Stimulated activated CD8-positive, alpha-beta memory T cell treated with anti-CD3 and anti-CD28 coated beads, Interleukin-12 subunit alpha, Interleukin-12 subunit beta, amount 100 ng/mL, for 24 hours (primary cell): ENCODE measurements around the gene SLC41A3.
"Not testable (repeated sequence)": the region's sequence is repeated elsewhere in the genome, so short reads cannot be mapped to it uniquely, and the experiment has no call there.

Experiments
- DNase-seq: peaks from one replicate; pipeline ENCODE4 v3.0.0-alpha.2; 2020; ENCODE audit errors: extremely low read depth

SLC41A3 gene

GRCh38 chr3:126053949-126054569 lies 29.9 kb downstream of the SLC41A3 start:
- DNase-seq: no peak

GRCh38 chr3:126053513-126053912 lies 30.4 kb downstream of the SLC41A3 start:
- no peak for DNase-seq

- DNase-seq: no peak
Measured at GRCh38 chr3:126052196-126053058, 31.5 kb downstream of the SLC41A3 start.

- no peak for DNase-seq
Measured at GRCh38 chr3:126051741-126052140, 32.2 kb downstream of the SLC41A3 start.

GRCh38 chr3:126051234-126051633 lies 32.7 kb downstream of the SLC41A3 start:
- DNase-seq: no peak

- no peak for DNase-seq
Measured at GRCh38 chr3:126050626-126051025, 33.3 kb downstream of the SLC41A3 start.

GRCh38 chr3:126050050-126050392 lies 33.9 kb downstream of the SLC41A3 start:
- DNase-seq: no peak

- DNase-seq: no peak
Measured at GRCh38 chr3:126049289-126050049, 34.5 kb downstream of the SLC41A3 start.

- DNase-seq: no peak
Measured at GRCh38 chr3:126040386-126040785, 43.5 kb downstream of the SLC41A3 start.

- no peak for DNase-seq
Measured at GRCh38 chr3:126039870-126040269, 44.1 kb downstream of the SLC41A3 start.

- DNase-seq: not testable (repeated sequence)
Measured at GRCh38 chr3:126038791-126039190, 45.1 kb downstream of the SLC41A3 start.

GRCh38 chr3:126036056-126036549 lies 47.8 kb downstream of the SLC41A3 start:
- no peak for DNase-seq

- DNase-seq: no peak
Measured at GRCh38 chr3:126035362-126036050, 48.4 kb downstream of the SLC41A3 start.

GRCh38 chr3:126034481-126035361 lies 49.2 kb downstream of the SLC41A3 start:
- no peak for DNase-seq

GRCh38 chr3:126033765-126034164 lies 50.2 kb downstream of the SLC41A3 start:
- no peak for DNase-seq

- no peak for DNase-seq
Measured at GRCh38 chr3:126033051-126033745, 50.7 kb downstream of the SLC41A3 start.

GRCh38 chr3:126031981-126032471 lies 51.9 kb downstream of the SLC41A3 start:
- no peak for DNase-seq

GRCh38 chr3:126030455-126030854 lies 53.5 kb downstream of the SLC41A3 start:
- DNase-seq: no peak

GRCh38 chr3:126029241-126029640 lies 54.7 kb downstream of the SLC41A3 start:
- DNase-seq: no peak

- DNase-seq: no peak
Measured at GRCh38 chr3:126028096-126028495, 55.8 kb downstream of the SLC41A3 start.
